Keratinocyte (primary cell): ENCODE data around the gene FOXM1. TPM values are rescaled to one million over a fixed set of nuclear protein-coding genes. Genes with fewer than 3 reads are reported as not detected.

Experiments
- DNase-seq: peaks from one replicate; pipeline ENCODE4 v3.0.0-alpha.2; 2011; ENCODE audit warnings: low read depth, missing footprints, low spot score
- FAIRE-seq: peaks from 2 replicates; lab custom pipeline; 2011; peaks lifted over from hg19 to GRCh38; lab: Jason Lieb, UNC
- H2AFZ ChIP-seq: 2 replicates; pipeline ENCODE4 v1.6.0; 2012; ENCODE audit warnings: low read length, control low read depth, inconsistent platforms; ENCODE audit not compliant: control insufficient read depth
- H3K27ac ChIP-seq: 2 replicates; pipeline ENCODE4 v1.5.1; 2011; ENCODE audit warnings: low read length; ENCODE audit not compliant: control insufficient read depth, insufficient read depth
- H3K27me3 ChIP-seq: 3 replicates; pipeline ENCODE4 v1.6.0; 2011; ENCODE audit warnings: low read length; ENCODE audit not compliant: control insufficient read depth, insufficient read depth; ENCODE audit errors: extremely low read depth
- H3K36me3 ChIP-seq, 2 experiments: 2 replicates in 1 of 2; 3 replicates in 1 of 2; pipeline ENCODE4 v1.5.1; 2011; ENCODE audit warnings: low read length in 2 of 2, mild to moderate bottlenecking in 1 of 2; ENCODE audit not compliant: control insufficient read depth in 2 of 2, insufficient read depth in 2 of 2; ENCODE audit errors: extremely low read depth in 1 of 2
- H3K4me1 ChIP-seq: 3 replicates; pipeline ENCODE4 v1.5.1; 2011; ENCODE audit warnings: low read length; ENCODE audit not compliant: control insufficient read depth, insufficient read depth; ENCODE audit errors: extremely low read depth
- H3K4me2 ChIP-seq: 3 replicates; pipeline ENCODE4 v1.6.0; 2011; ENCODE audit warnings: low read depth, low read length; ENCODE audit not compliant: control insufficient read depth, insufficient read depth; ENCODE audit errors: extremely low read depth
- H3K4me3 ChIP-seq, 3 experiments: fragments of 200-600 bp in 1 of 3; sonication (generic) in 1 of 3; 2 replicates in 2 of 3; 3 replicates in 1 of 3; pipeline ENCODE4 v1.5.1; 2011 to 2016; ENCODE audit warnings: low read length in 3 of 3, mild to moderate bottlenecking in 3 of 3, control low read depth in 2 of 3, inconsistent platforms in 1 of 3, low read depth in 1 of 3, mixed read lengths in 1 of 3, mixed run types in 1 of 3, moderate library complexity in 1 of 3; ENCODE audit not compliant: control insufficient read depth in 2 of 3, insufficient read depth in 2 of 3; ENCODE audit errors: extremely low read depth in 1 of 3
- H3K79me2 ChIP-seq: 2 replicates; pipeline ENCODE4 v1.6.0; 2012; ENCODE audit warnings: low read length; ENCODE audit not compliant: control insufficient read depth, insufficient read depth
- H3K9ac ChIP-seq: 3 replicates; pipeline ENCODE4 v1.6.0; 2011; ENCODE audit warnings: low read length; ENCODE audit not compliant: control insufficient read depth, insufficient read depth; ENCODE audit errors: extremely low read depth
- H3K9me1 ChIP-seq: 3 replicates; pipeline ENCODE4 v1.6.0; 2011; ENCODE audit warnings: low read length; ENCODE audit not compliant: control insufficient read depth, insufficient read depth; ENCODE audit errors: extremely low read depth
- H3K9me3 ChIP-seq: 2 replicates; pipeline ENCODE4 v1.5.1; 2012; ENCODE audit warnings: low read depth, low read length; ENCODE audit not compliant: control insufficient read depth
- H4K20me1 ChIP-seq: 3 replicates; pipeline ENCODE4 v1.6.0; 2011; ENCODE audit warnings: low read length; ENCODE audit not compliant: control insufficient read depth, insufficient read depth; ENCODE audit errors: extremely low read depth
- EZH2 ChIP-seq: IDR thresholded peaks from one replicate; pipeline ENCODE4 v1.6.1; 2012; ENCODE audit warnings: inconsistent platforms, mild to moderate bottlenecking, low read length, moderate library complexity
- dilution Hi-C: fragments of 300-500 bp; cut with MboI; formaldehyde crosslinking; loops from one replicate; pipeline ENCODE4 v1.7.0; 2020; ENCODE audit warnings: low sequenced_read_pairs; ENCODE audit not compliant: extremely low pct_ligation_motif_present
- polyA plus RNA-seq, 5 experiments: library from polyadenylated mRNA; depleted of rRNA in 3 of 5; stranded (reverse) in 3 of 5; stranded (forward) in 1 of 5; unstranded in 1 of 5; fragments of >200 nt; gene quantifications; 1 replicate in 1 of 5; 2 replicates in 3 of 5; 3 replicates in 1 of 5; pipeline versions ENCODE4 v1.2.1 to v1.2.3, GENCODE V29; 2011 to 2012; ENCODE audit warnings: missing spikeins in 2 of 5, low read depth in 1 of 5, low replicate concordance in 1 of 5
- TF ChIP-seq, protein P1 (sequence below), 3 experiments: IDR thresholded peaks in 1 of 3; conservative IDR thresholded peaks in 1 of 3; optimal IDR thresholded peaks in 1 of 3; 2 replicates in 2 of 3; 3 replicates in 1 of 3; pipeline versions ENCODE3 to v1.5.1; 2011; ENCODE audit warnings: low read length in 3 of 3, mild to moderate bottlenecking in 3 of 3, moderate library complexity in 2 of 3, control low read depth in 1 of 3, inconsistent platforms in 1 of 3; ENCODE audit not compliant: insufficient read depth in 2 of 3; ENCODE audit errors: extremely low read depth in 1 of 3

The FOXM1 gene
- polyA plus RNA-seq, 1 donor (not counting 4 experiments of a cell fraction or from before 2014, with no cell fraction given) = 9.0 TPM

DNA sequence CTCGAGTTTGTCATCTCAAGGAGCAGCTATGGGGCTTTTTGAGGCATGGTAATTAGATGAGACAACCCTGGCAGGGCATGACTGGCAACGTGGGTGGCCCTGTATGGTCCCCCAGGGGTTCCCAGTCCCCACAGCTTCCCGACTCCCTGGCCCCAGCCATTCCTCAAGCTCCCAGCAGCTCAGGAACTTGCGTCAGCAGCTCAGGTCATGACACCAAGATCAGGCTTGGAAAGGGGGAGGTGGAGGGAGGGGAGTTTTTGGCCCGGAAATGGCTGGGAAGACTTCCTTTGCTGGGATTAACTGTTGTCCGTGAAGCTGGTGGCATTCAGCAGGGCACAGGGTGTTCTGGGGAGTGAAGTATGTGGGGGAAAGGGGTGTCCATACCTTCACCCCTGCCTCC, 31.7 kb downstream of the FOXM1 start:
- H3K27me3 ChIP-seq = no peaks in the 10 kb centered on the region
- TF ChIP-seq EZH2 = no peak
- TF ChIP-seq, protein P1, sequence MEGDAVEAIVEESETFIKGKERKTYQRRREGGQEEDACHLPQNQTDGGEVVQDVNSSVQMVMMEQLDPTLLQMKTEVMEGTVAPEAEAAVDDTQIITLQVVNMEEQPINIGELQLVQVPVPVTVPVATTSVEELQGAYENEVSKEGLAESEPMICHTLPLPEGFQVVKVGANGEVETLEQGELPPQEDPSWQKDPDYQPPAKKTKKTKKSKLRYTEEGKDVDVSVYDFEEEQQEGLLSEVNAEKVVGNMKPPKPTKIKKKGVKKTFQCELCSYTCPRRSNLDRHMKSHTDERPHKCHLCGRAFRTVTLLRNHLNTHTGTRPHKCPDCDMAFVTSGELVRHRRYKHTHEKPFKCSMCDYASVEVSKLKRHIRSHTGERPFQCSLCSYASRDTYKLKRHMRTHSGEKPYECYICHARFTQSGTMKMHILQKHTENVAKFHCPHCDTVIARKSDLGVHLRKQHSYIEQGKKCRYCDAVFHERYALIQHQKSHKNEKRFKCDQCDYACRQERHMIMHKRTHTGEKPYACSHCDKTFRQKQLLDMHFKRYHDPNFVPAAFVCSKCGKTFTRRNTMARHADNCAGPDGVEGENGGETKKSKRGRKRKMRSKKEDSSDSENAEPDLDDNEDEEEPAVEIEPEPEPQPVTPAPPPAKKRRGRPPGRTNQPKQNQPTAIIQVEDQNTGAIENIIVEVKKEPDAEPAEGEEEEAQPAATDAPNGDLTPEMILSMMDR (optimal IDR thresholded peaks at IDR 0.05 in 1 of 3, IDR thresholded peaks at IDR 0.05 in 1 of 3, conservative IDR thresholded peaks at IDR 0.05 in 1 of 3; ENCODE audit: extremely low read depth in 1 of 3, insufficient read depth in 2 of 3, low read length in 3 of 3) = no peak
- dilution Hi-C loops = no loop called here
- no peaks in the 10 kb centered on the region for H3K4me1 ChIP-seq
- H3K27ac ChIP-seq = no peak overlapping the region
- no peak overlapping the region for H3K4me2 ChIP-seq
- H3K9me3 ChIP-seq = no peaks in the 10 kb centered on the region
- no peaks in the 10 kb centered on the region for H3K9me1 ChIP-seq
- no peak overlapping the region for H3K9ac ChIP-seq
- no peaks in the 10 kb centered on the region for H4K20me1 ChIP-seq
- no peak overlapping the region for H3K4me3 ChIP-seq
- H2AFZ ChIP-seq = no peak overlapping the region
- H3K79me2 ChIP-seq = no peaks in the 10 kb centered on the region
- DNase-seq (no peak), FAIRE-seq (no peak)
- peaks cover 0 to 1% of the 10 kb centered on the region in 2 experiments for H3K36me3 ChIP-seq

DNA sequence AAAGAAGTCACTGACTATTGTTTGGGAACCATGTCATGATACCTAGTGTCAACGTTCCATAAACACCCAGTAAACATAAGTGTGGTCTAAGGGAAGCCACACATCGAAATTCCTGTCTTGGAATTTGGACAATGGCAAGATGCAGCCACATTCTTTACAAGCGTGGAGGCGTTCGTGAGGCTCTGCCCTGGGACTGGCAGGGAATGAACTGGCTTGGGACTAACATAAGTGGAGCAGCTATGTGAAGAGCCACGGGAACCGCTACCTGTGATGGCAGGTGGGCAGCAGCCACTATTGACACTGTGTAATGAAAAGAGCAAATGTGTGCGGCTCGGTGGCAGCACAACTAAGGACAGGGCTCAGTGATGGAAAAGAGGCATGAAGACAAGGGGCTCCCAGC, 32.2 kb downstream of the FOXM1 start:
- H3K79me2 ChIP-seq = no peaks in the 10 kb centered on the region
- H3K4me2 ChIP-seq = no peak overlapping the region
- no peak overlapping the region for H3K4me3 ChIP-seq
- H3K4me1 ChIP-seq = no peaks in the 10 kb centered on the region
- H3K36me3 ChIP-seq = peaks cover 0 to 1% of the 10 kb centered on the region in 2 experiments
- FAIRE-seq (no peak), DNase-seq (no peak)
- TF ChIP-seq EZH2 = no peak
- TF ChIP-seq, protein P1 (optimal IDR thresholded peaks at IDR 0.05 in 1 of 3, IDR thresholded peaks at IDR 0.05 in 1 of 3, conservative IDR thresholded peaks at IDR 0.05 in 1 of 3; ENCODE audit: extremely low read depth in 1 of 3, insufficient read depth in 2 of 3, low read length in 3 of 3) = no peak
- dilution Hi-C loops = no loop called here
- H2AFZ ChIP-seq = no peak overlapping the region
- no peaks in the 10 kb centered on the region for H3K9me1 ChIP-seq
- no peak overlapping the region for H3K9ac ChIP-seq
- H3K9me3 ChIP-seq = no peaks in the 10 kb centered on the region
- H4K20me1 ChIP-seq = no peaks in the 10 kb centered on the region
- no peaks in the 10 kb centered on the region for H3K27me3 ChIP-seq
- H3K27ac ChIP-seq = no peak overlapping the region
